Astrocyte (in vitro differentiated cells and primary cell): ENCODE measurements around the gene TIMM44. TPM values are rescaled to one million over a fixed set of nuclear protein-coding genes. Genes with fewer than 3 reads are reported as not detected.

Experiments used
- DNase-seq: peaks from one replicate; pipeline ENCODE4 v3.0.0-alpha.2; 2010; ENCODE audit warnings: low read depth
- FAIRE-seq: peaks from 2 replicates; lab custom pipeline; 2011; peaks lifted over from hg19 to GRCh38; lab: Jason Lieb, UNC
- H2AFZ ChIP-seq: 2 replicates; pipeline ENCODE4 v1.6.0; 2012; ENCODE audit warnings: low read depth, low read length, inconsistent platforms
- H3K27ac ChIP-seq: 2 replicates; pipeline ENCODE4 v1.5.1; 2011; ENCODE audit warnings: low read depth, low read length, inconsistent platforms
- H3K27me3 ChIP-seq: 2 replicates; pipeline ENCODE4 v1.6.0; 2011; ENCODE audit warnings: low read length, inconsistent platforms; ENCODE audit not compliant: insufficient read depth
- H3K36me3 ChIP-seq: 2 replicates; pipeline ENCODE4 v1.5.1; 2011; ENCODE audit warnings: low read length, inconsistent platforms; ENCODE audit not compliant: insufficient read depth
- H3K4me1 ChIP-seq: 2 replicates; pipeline ENCODE4 v1.5.1; 2011; ENCODE audit warnings: low read length, inconsistent platforms; ENCODE audit not compliant: insufficient read depth
- H3K4me2 ChIP-seq: 2 replicates; pipeline ENCODE4 v1.6.0; 2012; ENCODE audit warnings: low read length, inconsistent platforms
- H3K4me3 ChIP-seq: 2 replicates; pipeline ENCODE4 v1.5.1; 2011; ENCODE audit warnings: low read depth, mild to moderate bottlenecking, low read length, inconsistent platforms; ENCODE audit not compliant: insufficient read depth
- H3K79me2 ChIP-seq: 2 replicates; pipeline ENCODE4 v1.6.0; 2012; ENCODE audit warnings: mild to moderate bottlenecking, low read length, inconsistent platforms; ENCODE audit not compliant: insufficient read depth
- H3K9ac ChIP-seq: 2 replicates; pipeline ENCODE4 v1.6.0; 2012; ENCODE audit warnings: mild to moderate bottlenecking, low read length, inconsistent platforms
- H3K9me3 ChIP-seq: 2 replicates; pipeline ENCODE4 v1.5.1; 2012; ENCODE audit warnings: low read depth, mild to moderate bottlenecking, low read length, inconsistent platforms; ENCODE audit not compliant: insufficient read depth
- H4K20me1 ChIP-seq: 2 replicates; pipeline ENCODE4 v1.6.0; 2012; ENCODE audit warnings: low read length, inconsistent platforms; ENCODE audit not compliant: insufficient read depth
- H3K27ac Mint-ChIP-seq: one replicate; pipeline ENCODE4 v1.8.0; 2021; ENCODE audit warnings: mild to moderate bottlenecking, mixed read lengths; ENCODE audit not compliant: unreplicated experiment
- H3K27me3 Mint-ChIP-seq: one replicate; pipeline ENCODE4 v1.8.0; 2021; ENCODE audit warnings: low read depth, mixed read lengths; ENCODE audit not compliant: unreplicated experiment
- H3K36me3 Mint-ChIP-seq: one replicate; pipeline ENCODE4 v1.8.0; 2021; ENCODE audit warnings: low read depth, mixed read lengths; ENCODE audit not compliant: unreplicated experiment
- H3K4me1 Mint-ChIP-seq: one replicate; pipeline ENCODE4 v1.8.0; 2021; ENCODE audit warnings: low read depth, mixed read lengths; ENCODE audit not compliant: unreplicated experiment
- H3K4me3 Mint-ChIP-seq: one replicate; pipeline ENCODE4 v1.8.0; 2021; ENCODE audit warnings: mild to moderate bottlenecking, moderate library complexity, mixed read lengths; ENCODE audit not compliant: unreplicated experiment
- H3K9me3 Mint-ChIP-seq: one replicate; pipeline ENCODE4 v1.8.0; 2021; ENCODE audit warnings: mild to moderate bottlenecking, mixed read lengths; ENCODE audit not compliant: unreplicated experiment
- EZH2 ChIP-seq: IDR thresholded peaks from 2 replicates; pipeline ENCODE4 v1.6.1; 2012; ENCODE audit warnings: mild to moderate bottlenecking, low read length, inconsistent platforms; ENCODE audit not compliant: insufficient read depth
- total RNA-seq: library from RNA; stranded (reverse); gene quantifications from 2 replicates; pipeline ENCODE4 v1.2.1, GENCODE V29; 2021
- TF ChIP-seq, protein P1 (sequence below): IDR thresholded peaks from 2 replicates; pipeline ENCODE4 v1.5.1; 2011; ENCODE audit warnings: low read depth, mild to moderate bottlenecking, inconsistent platforms, low read length, moderate library complexity; ENCODE audit not compliant: insufficient read depth

Gene TIMM44
- total RNA-seq, 1 donor from 2014 or later = 71.1 TPM

DNA sequence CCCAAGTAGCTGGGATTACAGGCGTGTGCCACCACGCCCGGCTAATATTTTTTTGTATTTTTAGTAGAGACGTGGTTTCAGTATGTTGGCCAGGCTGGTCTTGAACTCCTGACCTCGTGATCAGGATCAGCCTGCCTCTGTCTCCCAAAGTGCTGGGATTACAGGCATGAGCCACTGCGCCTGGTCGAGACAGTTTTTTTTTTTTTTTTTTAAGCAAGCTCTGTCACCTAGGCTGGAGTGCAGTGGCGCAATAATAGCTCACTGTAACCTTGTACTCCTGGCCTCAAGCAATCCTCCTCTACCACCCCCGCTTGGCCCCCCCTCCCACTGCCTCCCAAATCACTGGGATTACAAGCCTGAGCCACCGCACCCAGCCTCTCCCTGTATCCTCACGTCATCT, 46.2 kb downstream of the TIMM44 start:
- peaks cover 10% of the 10 kb centered on the region for H3K36me3 Mint-ChIP-seq
- Histone ChIP-seq H3K9me3 (no peaks in the 10 kb centered on the region), H3K79me2 (peaks cover 3% of the 10 kb centered on the region), H3K4me2 (no peak overlapping the region), H3K4me1 (peaks cover 10% of the 10 kb centered on the region), H3K36me3 (no peaks in the 10 kb centered on the region), H4K20me1 (peaks cover 3% of the 10 kb centered on the region), H3K27ac (no peak overlapping the region), H3K4me3 (no peak overlapping the region), H2AFZ (no peak overlapping the region), H3K27me3 (no peaks in the 10 kb centered on the region), H3K9ac (no peak overlapping the region)
- no peak overlapping the region for H3K4me3 Mint-ChIP-seq
- TF ChIP-seq, protein P1, sequence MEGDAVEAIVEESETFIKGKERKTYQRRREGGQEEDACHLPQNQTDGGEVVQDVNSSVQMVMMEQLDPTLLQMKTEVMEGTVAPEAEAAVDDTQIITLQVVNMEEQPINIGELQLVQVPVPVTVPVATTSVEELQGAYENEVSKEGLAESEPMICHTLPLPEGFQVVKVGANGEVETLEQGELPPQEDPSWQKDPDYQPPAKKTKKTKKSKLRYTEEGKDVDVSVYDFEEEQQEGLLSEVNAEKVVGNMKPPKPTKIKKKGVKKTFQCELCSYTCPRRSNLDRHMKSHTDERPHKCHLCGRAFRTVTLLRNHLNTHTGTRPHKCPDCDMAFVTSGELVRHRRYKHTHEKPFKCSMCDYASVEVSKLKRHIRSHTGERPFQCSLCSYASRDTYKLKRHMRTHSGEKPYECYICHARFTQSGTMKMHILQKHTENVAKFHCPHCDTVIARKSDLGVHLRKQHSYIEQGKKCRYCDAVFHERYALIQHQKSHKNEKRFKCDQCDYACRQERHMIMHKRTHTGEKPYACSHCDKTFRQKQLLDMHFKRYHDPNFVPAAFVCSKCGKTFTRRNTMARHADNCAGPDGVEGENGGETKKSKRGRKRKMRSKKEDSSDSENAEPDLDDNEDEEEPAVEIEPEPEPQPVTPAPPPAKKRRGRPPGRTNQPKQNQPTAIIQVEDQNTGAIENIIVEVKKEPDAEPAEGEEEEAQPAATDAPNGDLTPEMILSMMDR = no peak
- no peak for TF ChIP-seq EZH2
- no peaks in the 10 kb centered on the region for H3K9me3 Mint-ChIP-seq
- no peak overlapping the region for H3K27ac Mint-ChIP-seq
- H3K27me3 Mint-ChIP-seq = no peaks in the 10 kb centered on the region
- FAIRE-seq (no peak), DNase-seq (no peak)
- peaks cover 3% of the 10 kb centered on the region for H3K4me1 Mint-ChIP-seq

DNA sequence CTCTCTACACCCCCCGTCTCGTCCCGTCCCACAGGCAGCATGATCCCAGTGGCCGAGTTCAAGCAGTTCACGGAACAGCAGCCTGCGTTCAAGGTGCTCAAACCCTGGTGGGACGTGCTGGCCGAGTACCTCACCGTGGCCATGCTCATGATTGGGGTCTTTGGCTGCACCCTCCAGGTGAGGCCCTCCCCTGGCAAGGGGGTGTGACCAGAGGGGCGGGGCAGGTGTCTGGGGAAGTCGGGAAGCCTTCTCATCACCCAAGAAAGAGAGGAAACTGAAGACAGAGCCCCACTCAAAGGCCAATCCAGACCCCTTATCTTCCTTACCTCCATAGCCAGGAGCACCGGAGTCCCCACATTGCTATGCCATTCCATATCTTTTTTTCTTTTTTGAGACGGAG, 47.9 kb downstream of the TIMM44 start:
- no peaks in the 10 kb centered on the region for H3K36me3 ChIP-seq

More for the DNA sequence above, 47.9 kb downstream of the TIMM44 start:
- H3K4me2 ChIP-seq = no peak overlapping the region
- H3K9ac ChIP-seq = no peak overlapping the region
- FAIRE-seq = no peak
- peaks cover 9% of the 10 kb centered on the region for H3K36me3 Mint-ChIP-seq
- H3K27me3 ChIP-seq = no peaks in the 10 kb centered on the region
- TF ChIP-seq, protein P1 = no peak
- no peak for TF ChIP-seq EZH2
- DNase-seq = no peak
- H2AFZ ChIP-seq = no peak overlapping the region
- H3K4me3 ChIP-seq = no peak overlapping the region
- peaks cover 4% of the 10 kb centered on the region for H4K20me1 ChIP-seq
- no peaks in the 10 kb centered on the region for H3K27me3 Mint-ChIP-seq
- H3K4me1 ChIP-seq = peaks cover 10% of the 10 kb centered on the region
- H3K27ac Mint-ChIP-seq = no peak overlapping the region
- H3K4me1 Mint-ChIP-seq = peaks cover 3% of the 10 kb centered on the region
- H3K9me3 Mint-ChIP-seq = no peaks in the 10 kb centered on the region
- no peak overlapping the region for H3K27ac ChIP-seq
- H3K79me2 ChIP-seq = peaks cover 3% of the 10 kb centered on the region
- no peak overlapping the region for H3K4me3 Mint-ChIP-seq
- no peaks in the 10 kb centered on the region for H3K9me3 ChIP-seq
